Hematopoietic multipotent progenitor cell treated with erythropoietin and hydrocortisone succinate and interleukin-3 and kit ligand, for 8 days (in vitro differentiated cells): ENCODE measurements around the gene ZNF282.
"Not testable (repeated sequence)": the region's sequence is repeated elsewhere in the genome, so short reads cannot be mapped to it uniquely, and the experiment has no call there.

Experiments
- DNase-seq: peaks from one replicate; pipeline ENCODE4 v3.0.0-alpha.2; 2015

ZNF282 gene

DNA sequence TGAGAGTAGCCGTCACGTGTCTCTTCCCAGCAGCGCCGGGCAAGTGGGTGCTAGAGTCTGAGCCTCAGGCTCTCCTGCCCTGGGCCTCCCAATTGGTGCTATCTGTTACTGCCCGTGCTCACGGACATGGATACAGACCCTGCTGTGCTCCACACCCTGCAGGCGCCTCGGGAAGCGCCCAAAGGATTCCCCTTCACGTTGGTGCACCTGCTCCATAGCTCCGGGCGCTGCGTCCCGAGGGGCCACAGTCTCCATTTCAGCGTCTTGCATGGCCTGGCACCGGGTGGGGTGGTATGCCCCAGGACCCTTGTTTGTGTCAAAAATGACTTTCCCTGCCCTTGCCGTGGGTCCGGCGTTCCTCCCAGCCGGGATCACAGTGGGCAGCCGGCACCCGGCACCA lies 30.3 kb downstream of the ZNF282 start:
- DNase-seq: no peak

DNA sequence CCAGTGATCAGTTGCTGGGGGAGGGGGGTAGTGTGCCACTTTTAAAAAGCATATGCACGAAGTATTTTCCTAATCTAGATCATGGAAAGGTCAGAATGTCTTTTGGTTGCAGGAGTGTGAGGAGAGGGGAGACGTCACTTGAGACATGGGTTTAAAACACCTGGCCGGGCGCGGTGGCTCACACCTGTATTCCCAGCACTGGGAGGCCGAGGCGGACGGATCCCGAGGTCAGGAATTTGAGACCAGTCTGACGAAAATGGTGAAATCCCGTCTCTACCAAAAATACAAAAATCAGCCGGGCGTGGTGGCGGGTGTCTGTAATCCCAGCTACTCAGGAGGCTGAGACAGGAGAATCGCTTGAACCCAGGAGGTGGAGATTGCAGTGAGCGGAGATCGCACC lies 31.0 kb downstream of the ZNF282 start:
- not testable (repeated sequence) for DNase-seq

DNA sequence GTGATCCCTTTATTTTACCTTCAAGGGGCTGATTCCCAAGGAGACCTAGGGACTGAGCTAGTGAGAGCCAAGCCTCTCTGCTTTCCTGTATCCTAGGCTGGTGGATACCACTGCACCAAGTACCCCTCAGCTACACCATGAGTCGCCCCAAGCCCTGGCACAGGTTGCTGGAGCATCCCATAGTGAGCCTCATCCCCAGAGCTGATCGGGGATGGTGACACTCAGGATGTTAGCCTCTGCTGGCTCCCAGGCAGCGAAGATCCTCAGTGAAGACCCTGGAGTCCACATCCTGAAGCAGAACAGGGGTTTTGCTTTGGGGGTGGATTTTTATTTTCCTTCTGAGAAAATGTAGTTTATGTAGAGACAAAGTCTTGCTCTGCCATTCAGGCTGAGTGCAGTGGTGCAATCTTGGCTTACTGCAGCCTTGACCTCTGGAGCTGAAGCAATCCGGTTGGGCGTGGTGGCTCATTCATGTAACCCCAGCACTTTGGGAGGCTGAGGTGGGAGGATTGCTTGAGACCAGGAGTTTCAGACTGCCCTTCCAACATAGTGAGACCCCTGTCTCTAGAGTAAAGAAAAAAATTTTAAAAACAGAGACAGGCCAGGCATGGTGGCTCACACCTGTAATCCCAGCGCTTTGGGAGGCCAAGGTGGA lies 31.6 kb downstream of the ZNF282 start:
- DNase-seq: no peak

DNA sequence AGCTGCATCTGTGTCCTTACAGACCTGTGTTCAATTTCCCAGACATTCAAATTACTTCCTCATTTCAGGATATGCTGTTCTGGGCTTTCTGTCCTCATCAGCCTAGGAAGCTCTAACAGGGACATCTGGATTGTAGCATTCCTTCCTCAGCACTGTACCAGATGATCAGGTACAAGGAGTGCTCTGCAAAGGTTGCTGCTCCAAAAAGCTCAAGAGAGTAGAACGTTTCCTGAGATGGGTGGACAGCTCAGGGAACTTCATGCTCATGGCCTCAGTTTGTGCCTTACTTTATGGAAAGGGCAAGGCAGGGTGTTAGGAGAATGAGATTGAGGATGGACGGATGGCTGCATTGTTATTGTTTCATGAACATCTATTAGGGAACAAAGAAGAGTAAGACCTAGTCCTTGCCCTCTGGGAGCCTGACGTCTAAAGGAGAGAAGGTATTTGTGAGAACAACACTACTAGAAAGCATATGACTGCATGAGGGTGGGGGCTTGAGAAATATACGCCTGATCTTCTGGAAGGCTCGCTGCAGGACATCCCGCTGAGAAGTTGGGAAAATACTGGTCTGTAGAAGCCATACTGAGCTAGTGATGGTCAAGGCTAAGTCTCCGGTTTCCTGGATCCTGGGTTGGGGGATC lies 33.6 kb downstream of the ZNF282 start:
- no peak for DNase-seq

DNA sequence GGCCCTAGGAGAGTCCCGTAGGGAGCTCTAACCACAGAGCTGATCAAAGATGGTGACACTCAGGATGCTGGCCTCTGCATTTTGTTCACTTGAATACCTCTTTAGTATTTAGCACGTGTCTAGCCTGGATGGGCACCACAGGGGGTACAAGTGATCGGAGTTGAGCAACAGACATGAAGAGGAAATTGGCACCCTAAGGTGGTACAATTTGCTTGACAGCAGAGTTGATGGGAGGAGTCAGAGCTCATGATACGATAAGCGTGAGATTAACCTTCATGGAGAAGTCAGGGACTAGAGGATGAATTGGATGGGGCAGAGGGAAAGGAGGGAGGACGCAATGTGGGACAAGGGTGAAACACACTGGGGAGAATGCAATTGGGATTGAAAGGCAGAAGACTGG lies 34.2 kb downstream of the ZNF282 start:
- no peak for DNase-seq

DNA sequence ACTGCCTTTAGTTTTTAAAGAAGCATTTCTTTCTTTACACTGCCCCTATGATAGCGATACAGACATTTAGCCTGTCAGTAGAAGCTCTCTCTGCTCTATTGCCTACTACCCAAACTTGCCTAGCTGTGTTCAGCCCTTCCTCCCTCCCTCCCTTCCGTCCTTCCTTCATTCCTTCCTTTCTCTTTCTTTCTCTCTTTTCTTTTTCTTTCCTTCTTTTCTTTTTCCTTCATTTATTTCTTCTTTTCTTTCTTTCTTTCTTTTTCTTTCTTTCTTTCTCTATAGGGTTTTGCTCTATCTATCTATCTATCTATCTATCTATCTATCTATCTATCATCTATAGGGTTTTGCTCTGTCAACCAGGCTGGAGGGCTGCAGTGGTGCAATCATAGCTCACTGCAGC lies 37.0 kb downstream of the ZNF282 start:
- DNase-seq: no peak

DNA sequence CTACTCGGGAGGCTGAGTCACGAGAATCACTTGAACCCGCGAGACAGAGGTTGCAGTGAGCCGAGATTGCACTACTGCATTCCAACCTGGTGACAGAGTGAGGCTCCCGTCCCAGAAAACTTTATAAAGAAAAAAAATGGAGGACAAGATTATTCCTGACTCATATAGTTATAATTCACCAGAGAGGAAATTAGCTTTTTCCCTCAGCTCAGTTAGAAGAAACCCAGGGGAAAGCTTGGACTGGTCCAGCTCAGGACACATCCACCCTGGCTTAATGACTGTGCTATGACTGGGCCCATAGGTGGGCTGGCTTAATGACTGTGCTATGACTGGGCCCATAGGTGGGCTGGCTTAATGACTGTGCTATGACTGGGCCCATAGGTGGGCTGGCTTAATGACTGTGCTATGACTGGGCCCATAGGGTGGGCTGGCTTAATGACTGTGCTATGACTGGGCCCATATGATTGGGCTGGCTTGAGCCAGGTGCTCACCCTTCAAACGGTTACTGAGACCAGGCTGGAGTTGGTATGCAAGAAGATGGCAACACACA lies 38.4 kb downstream of the ZNF282 start:
- not testable (repeated sequence) for DNase-seq

DNA sequence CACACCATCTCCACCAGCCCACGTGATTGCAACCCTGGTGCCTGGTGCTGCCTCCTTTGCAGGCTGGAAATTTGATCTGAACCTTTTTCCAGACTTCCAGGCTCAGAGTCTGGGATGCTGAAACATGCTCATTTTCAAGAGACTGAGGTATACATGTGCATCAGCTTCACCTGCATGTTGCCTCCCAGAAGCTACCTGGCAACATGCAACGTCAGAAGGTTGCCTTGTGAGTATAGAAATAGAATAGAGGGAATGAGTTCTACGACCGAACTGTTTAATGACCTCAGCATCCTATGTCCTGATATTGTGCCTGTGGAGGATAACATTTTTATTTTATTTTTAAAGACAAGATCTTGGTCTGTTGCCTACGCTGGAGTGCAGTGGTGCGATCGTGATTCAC lies 42.2 kb downstream of the ZNF282 start:
- no peak for DNase-seq

DNA sequence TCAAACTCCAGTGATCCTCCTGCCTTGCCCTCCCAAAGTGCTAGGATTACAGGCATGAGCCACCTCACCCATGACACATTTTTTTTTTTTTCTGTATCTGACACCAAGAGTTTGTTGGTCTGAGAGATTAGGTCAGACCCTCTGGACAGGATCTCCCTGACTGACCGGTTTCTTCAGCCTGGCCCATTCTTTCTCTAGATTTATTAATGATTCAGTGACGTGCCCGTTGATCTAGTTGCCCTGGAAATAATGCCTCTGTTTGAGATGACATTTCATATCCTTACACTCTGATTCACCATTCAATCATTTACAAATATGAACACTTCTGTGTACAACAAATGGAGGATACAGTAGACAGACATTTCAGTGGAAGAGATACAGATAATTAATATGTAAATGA lies 42.7 kb downstream of the ZNF282 start:
- no peak for DNase-seq

DNA sequence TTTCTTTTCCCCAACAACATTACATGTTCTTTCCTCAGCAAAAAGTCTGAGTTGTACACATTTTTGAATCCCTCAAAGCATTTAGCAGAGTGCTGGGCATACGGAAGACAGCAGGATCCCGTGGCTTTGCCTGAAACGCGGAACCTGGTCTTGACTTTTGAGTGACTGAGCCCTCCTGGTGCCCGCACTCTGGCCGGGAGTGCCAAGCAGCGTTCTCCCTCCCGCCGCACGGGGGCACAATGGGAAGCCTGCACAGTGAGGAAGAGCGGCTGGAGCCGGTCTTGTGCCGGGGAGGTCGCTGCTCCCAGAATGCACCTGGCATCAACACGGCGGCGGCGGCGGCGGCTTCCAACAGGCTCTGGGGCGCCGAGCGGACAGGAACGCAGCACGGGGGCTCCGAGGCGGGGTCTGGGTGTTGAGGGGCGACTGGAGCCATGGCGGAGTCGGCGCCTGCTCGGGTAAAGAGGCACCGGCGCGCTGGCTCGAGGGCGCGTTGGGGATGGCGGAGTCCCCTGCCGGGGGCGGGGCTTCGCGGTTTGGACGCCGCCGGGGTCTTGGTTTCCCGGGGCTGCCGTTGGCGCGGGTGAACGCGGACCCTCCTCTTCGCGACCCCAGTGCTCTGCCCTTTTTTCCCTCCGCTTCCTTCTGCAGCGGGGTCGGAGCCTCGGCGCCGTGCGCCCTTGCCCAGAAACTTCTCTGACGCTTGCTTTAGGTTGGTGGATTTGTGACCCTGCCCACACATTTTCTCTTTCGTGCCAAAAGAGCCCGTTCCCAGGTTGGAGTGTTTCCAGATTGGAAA lies 44.2 kb downstream of the ZNF282 start, which contains the start of gene ZNF212:
Gene ZNF212, plus strand, starts transcription at position 307 of the 799 bp plus-strand sequence. Its CDS starts 128 bp downstream, at position 435.
- DNase-seq: peak; percentile 93

DNA sequence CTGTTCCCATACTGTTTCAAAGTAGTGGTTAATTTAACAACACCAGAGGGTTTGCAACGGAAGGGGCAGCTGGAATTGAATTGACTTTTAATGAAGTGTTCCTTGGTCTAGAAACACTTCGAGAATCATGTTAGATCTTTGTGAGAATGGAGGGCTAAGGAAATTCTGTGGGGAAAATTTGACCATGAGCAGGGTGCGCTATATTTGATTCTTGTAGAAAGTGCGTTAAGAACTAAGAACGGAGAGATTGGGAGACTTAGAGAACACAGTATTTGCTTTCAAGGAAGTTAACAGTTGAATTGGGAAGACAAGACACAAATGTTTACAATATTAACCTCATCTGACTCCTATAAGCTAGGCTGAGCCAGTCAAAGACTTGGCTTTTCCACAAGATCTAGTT lies 45.3 kb downstream of the ZNF282 start:
- DNase-seq: no peak

DNA sequence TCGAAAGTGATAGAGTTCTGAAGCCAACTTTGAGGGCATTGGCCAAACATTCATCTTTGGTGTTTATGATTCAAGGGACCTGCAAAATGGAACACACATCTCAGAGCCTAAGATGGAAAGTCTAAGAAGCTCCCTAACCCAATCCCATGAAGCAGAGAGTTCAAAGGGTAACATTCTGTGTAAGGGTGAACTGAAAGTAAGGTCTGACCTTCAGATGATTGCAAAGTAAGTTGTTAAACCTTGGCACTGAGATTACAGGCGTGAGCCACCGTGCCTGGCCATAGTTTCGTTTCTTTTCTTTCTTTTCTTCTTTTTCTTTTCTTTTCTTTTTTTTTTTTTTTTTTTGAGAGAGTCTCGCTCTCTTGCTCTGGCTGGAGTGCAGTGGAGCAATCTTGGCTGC lies 46.4 kb downstream of the ZNF282 start:
- DNase-seq: no peak

DNA sequence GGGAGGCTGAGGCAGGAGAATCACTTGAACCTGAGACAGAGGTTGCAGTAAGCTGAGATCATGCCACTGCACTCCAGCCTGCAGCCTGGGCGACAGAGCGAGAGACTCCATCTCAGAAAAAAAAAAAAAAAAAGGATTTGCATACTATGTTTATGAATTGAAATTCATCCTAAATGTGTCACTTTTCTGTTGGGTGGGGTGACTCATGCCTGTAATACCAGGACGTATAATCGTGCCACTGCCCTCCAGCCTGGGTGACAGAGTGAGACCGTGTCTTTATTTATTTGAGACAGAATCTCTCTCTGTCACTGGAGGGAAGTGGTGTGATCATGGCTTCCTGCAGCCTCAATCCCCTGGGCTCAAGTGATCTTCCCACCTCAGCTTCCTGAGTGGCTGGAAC lies 49.9 kb downstream of the ZNF282 start:
- no peak for DNase-seq

DNA sequence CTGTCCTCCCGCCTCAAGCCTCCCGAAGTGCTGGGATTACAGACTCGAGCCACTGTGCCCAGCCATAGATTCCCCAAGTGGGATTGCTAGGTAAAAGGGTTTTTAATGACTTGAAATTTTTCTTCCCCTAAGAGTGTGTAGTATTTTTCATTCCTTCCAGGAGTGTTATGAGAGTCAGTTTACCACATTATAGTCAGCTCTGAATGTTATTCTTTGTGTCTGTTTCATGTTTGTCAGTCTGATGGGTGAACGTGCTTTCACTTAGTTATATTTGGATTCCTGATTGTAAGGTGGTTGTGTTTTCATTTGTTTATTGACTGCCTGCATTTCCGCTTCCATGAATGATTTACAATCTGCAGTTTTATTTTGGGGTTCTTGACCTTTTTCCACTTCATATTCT lies 50.4 kb downstream of the ZNF282 start:
- no peak for DNase-seq

DNA sequence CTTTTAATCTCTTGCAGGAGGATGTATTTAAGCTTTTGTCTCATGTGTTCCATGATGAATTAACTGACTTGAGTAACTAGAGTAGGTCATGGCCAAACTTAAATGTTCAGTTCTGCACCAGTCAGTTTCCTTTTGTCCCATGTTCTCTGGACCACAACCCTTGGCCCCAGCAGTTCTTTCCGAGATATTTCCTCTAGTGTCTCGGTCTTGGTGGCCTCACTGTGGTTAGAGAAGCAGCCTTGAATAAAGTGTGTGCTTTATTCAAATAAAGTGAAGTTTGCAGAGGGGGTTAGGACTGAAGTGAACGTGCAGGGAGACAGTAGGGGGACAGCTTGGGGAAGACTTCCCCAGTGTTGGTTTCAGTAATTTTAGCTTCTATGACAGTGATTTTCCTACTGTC lies 53.4 kb downstream of the ZNF282 start:
- no peak for DNase-seq

DNA sequence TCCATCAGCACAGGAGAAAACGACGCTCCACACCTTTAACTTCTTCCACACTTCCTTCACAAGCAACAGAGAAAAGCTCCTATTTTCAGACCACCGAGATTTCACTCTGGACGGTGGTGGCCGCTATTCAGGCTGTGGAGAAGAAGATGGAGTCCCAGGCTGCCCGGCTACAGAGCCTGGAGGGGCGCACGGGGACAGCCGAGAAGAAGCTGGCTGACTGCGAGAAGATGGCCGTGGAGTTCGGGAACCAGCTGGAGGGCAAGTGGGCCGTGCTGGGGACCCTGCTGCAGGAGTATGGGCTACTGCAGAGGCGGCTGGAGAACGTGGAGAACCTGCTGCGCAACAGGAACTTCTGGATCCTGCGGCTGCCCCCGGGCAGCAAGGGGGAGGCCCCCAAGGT lies 54.8 kb downstream of the ZNF282 start:
- not testable (repeated sequence) for DNase-seq

DNA sequence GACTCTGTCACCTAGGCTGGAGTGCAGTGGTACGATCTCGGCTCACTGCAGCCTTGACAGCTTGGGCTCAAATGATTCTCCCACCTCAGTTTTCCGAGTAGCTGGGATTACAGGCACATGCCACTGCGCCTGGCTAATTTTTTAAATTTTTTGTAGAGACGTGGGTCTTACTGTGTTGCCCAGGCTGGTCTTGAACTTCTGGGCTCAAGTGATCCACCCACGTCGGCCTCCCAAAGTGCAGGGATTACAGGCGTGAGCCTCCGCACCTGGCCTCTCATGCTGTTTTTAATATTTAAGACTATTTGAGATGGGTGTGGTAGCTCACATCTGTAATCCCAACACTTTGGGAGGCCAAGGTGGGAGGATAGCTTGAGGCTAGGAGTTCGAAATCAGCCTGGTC lies 56.2 kb downstream of the ZNF282 start:
- not testable (repeated sequence) for DNase-seq

DNA sequence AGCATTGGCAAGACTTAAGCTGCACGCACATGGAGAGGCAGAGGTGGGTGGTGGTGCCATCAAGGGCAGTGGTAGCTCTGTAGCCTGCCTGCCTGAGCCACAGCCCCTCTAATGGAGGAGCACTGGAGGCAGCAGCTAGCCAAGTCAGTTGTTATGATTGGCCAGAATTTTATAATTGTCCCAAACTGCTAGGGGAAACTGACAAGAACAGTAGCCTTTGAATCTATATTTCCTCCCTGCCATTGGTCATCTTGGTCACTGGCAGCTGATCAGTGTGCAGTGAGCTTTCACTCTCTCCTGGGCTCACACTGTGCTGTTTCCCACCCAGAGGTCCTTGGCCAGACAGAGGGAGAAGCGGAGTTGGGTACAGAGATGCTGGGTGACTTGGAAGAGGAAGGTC lies 57.0 kb downstream of the ZNF282 start:
- DNase-seq: no peak

DNA sequence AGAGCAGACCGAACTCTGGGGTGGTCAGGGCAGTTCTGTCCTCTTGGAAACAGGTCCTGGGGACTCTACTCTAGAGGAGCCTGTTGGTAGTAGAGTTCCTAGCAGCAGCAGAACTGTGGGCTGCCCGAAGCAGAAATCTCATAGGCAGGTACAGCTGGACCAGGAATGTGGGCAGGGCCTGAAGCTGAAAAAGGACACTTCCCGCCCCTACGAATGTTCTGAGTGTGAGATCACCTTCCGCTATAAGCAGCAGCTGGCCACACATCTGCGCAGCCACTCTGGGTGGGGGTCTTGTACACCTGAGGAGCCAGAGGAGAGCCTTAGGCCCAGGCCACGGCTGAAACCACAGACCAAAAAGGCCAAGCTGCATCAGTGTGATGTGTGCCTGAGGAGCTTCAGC lies 58.3 kb downstream of the ZNF282 start:
- DNase-seq: no peak

DNA sequence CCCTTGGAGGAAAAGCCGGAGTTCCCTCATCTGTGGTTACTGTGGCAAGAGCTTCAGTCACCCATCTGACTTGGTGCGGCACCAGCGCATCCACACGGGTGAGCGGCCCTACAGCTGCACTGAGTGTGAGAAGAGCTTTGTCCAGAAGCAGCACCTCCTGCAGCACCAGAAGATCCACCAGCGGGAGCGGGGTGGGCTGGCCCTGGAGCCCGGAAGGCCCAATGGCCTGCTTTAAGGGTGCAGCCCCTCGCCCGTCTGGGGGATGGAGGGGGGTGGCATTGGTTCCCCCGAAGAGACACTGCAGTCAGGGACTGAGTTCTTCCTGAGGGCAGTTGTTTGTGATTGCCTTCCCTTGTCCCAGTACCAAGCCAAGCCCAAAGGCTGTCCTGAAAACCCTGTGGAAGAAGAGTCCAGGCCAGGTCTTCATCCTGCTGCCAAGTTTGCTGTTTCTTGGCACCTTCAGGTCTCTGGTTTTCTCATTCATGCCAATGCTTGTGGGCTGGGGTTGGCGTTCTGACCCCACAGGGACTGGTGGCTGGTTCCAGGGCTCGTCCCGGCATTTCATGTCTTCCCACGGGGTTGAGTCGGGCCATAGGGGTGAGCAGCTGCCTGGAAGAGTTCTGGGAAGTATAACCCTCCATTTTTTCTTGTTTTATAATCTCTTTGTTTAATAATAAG lies 59.0 kb downstream of the ZNF282 start:
- no peak for DNase-seq

DNA sequence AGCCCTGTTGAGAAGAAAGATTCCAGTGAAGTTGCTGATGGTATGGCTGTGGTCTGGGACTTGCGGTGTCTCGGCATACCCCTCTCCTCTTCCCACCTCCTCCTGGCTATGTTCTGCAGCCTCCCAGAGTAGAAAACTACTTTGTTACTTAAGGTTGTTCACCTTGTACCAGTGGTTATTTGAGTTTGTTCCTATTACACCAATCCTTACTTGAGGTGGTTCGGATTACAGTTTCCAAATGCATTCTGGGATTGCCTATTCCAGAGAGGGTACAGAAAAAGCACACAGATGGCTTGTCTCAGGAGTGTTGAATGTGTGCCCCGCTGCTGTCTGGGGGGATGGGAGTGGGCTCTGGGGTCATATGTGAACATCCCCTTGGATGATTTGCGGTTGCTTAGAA lies 59.8 kb downstream of the ZNF282 start:
- no peak for DNase-seq

DNA sequence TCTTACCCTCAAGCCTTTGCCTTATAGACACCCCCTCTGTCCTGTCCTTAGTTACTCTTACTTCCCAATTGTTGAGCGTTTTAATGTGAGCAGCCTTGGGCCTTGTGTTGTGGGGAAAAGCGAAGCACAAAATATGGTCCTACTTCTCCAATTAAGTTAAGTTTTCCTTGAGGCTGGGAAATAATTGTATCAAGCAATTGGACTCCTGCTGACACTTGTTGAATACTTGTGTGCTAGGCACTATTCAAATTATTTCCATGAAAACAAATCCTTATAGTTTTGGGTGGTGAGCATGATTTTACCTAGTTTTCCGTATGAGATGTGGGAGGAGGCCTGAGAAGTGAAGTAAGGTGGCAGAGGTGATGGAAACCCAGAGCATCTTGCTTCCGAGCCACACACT lies 61.2 kb downstream of the ZNF282 start:
- no peak for DNase-seq

DNA sequence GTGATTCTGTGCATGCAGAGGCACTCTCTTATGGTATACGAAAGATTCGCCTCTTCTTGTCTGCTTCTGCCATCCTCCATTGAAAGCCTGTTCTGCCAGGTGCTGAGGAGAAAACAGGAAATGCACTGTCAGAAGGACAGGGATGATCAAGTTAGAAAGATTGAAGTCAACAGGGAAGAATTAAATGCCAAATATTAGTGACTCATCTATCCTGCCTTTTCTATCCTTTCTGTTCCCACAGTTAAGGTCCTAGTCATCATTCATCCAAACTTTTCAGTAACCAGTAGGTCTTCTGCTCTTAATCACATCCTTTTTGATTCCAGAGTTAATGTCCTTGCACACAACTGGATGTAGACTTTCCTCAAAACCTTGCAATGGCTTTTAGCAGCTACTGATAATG lies 61.8 kb downstream of the ZNF282 start:
- DNase-seq: no peak
